K562 (cell line): ENCODE data around the gene ANGPTL7. TPM values are rescaled to one million over a fixed set of nuclear protein-coding genes. Genes with fewer than 3 reads are reported as not detected.

Source experiments
- ATAC-seq: fragments of 200-7000 bp; cut with Tn5 transposase; 3 replicates; pipeline ENCODE4 v1.9.1; 2020; ENCODE audit warnings: moderate library complexity
- BruUV-seq: library from RNA; stranded (reverse); fragments of 400-500 nt; replicated peaks from 2 replicates; lab custom pipeline; 2021; lab: Mats Ljungman, UMichigan
- CTCF ChIA-PET: fragments of 300-600 bp; formaldehyde crosslinking; extraction: SDS; loops from one replicate; lab custom pipeline; 2021; ENCODE audit warnings: low intra/inter-chr PET ratio; lab: Yijun Ruan, JAX
- POLR2A ChIA-PET: fragments of 300-600, 350-650 bp; sonication (Branson Sonifier 250); formaldehyde crosslinking; extraction: SDS; loops from one replicate; lab custom pipeline; 2021; ENCODE audit warnings: antibody characterized with exemption, inconsistent platforms; lab: Yijun Ruan, JAX
- DNase-seq, 4 experiments: peaks; one replicate each; pipeline versions ENCODE4 v3.0.0 to v3.0.0-alpha.2; 2011 to 2018; ENCODE audit warnings: low spot score in 3 of 4, mixed read lengths in 3 of 4; ENCODE audit errors: extremely low read depth in 1 of 4
- FAIRE-seq: peaks from 2 replicates; lab custom pipeline; 2011; peaks lifted over from hg19 to GRCh38; lab: Jason Lieb, UNC
- H2AFZ ChIP-seq: 2 replicates; pipeline ENCODE4 v1.6.0; 2011; ENCODE audit warnings: low read depth, low read length, control low read depth, inconsistent platforms
- H3K27ac ChIP-seq: fragments of 200-600 bp; 3 replicates; pipeline ENCODE4 v1.8.0; 2011; ENCODE audit warnings: low read depth, mild to moderate bottlenecking, control low read depth, inconsistent platforms, low read length, moderate library complexity, mixed read lengths; ENCODE audit errors: extremely low read depth
- H3K27me3 ChIP-seq, 2 experiments: fragments of 300-600 bp in 1 of 2; 2 replicates in 1 of 2; 3 replicates in 1 of 2; pipeline versions ENCODE4 v1.6.0 to v1.8.0; 2011; ENCODE audit warnings: inconsistent platforms in 2 of 2, low read length in 2 of 2, mild to moderate bottlenecking in 1 of 2, mixed read lengths in 1 of 2, moderate library complexity in 1 of 2; ENCODE audit not compliant: control insufficient read depth in 2 of 2, insufficient read depth in 2 of 2
- H3K36me3 ChIP-seq: fragments of 300-600 bp; 3 replicates; pipeline ENCODE4 v1.8.0; 2011; ENCODE audit warnings: mild to moderate bottlenecking, low read length, inconsistent platforms; ENCODE audit not compliant: control insufficient read depth, insufficient read depth
- H3K4me1 ChIP-seq, 2 experiments: fragments of 200-600 bp in 1 of 2; replicated peaks in 1 of 2; 2 replicates in 1 of 2; 3 replicates in 1 of 2; pipeline versions ENCODE4 v1.5.1 to v1.8.0; 2011; ENCODE audit warnings: inconsistent platforms in 2 of 2, low read length in 2 of 2, mild to moderate bottlenecking in 1 of 2, mixed read lengths in 1 of 2, moderate library complexity in 1 of 2; ENCODE audit not compliant: control insufficient read depth in 2 of 2, insufficient read depth in 2 of 2
- H3K4me2 ChIP-seq: 2 replicates; pipeline ENCODE4 v1.6.1; 2011; ENCODE audit warnings: low read length, control low read depth, inconsistent platforms, mixed read lengths; ENCODE audit not compliant: insufficient read depth
- H3K4me3 ChIP-seq: fragments of 200-600 bp; sonication (generic), shearing (Covaris generic); 2 replicates; pipeline ENCODE4 v1.5.1; 2016; ENCODE audit warnings: control low read depth, inconsistent platforms
- H3K79me2 ChIP-seq: fragments of 200-600 bp; 3 replicates; pipeline ENCODE4 v1.8.0; 2011; ENCODE audit warnings: low read length, inconsistent platforms; ENCODE audit not compliant: control insufficient read depth, insufficient read depth
- H3K9ac ChIP-seq, 2 experiments: 2 replicates each; pipeline versions ENCODE4 v1.6.0 to v1.6.1; 2011; ENCODE audit warnings: low read depth in 2 of 2, low read length in 2 of 2, control low read depth in 1 of 2, inconsistent platforms in 1 of 2, mild to moderate bottlenecking in 1 of 2, mixed read lengths in 1 of 2; ENCODE audit not compliant: insufficient read depth in 1 of 2
- H3K9me1 ChIP-seq: one replicate; pipeline ENCODE4 v1.6.0; 2011; ENCODE audit warnings: inconsistent platforms, mild to moderate bottlenecking, low read length, moderate library complexity; ENCODE audit not compliant: control insufficient read depth, insufficient read depth
- H3K9me3 ChIP-seq: replicated peaks from 2 replicates; pipeline ENCODE4 v1.5.1; 2011; ENCODE audit warnings: low read depth, low read length, inconsistent platforms; ENCODE audit not compliant: control insufficient read depth, insufficient read depth
- H4K20me1 ChIP-seq: replicated peaks from 2 replicates; pipeline ENCODE4 v1.6.1; 2011; ENCODE audit warnings: low read length, inconsistent platforms, mixed read lengths; ENCODE audit not compliant: control insufficient read depth, insufficient read depth
- ASH1L ChIP-seq: fragments of 450-650 bp; IDR thresholded peaks from 2 replicates; pipeline ENCODE4 v1.6.1; 2018; ENCODE audit warnings: borderline replicate concordance, mild to moderate bottlenecking, low read depth; ENCODE audit not compliant: partially characterized antibody
- DIDO1 ChIP-seq: fragments of 450-650 bp; IDR thresholded peaks from 2 replicates; pipeline ENCODE4 v1.6.1; 2016; ENCODE audit warnings: low read depth, missing biosample characterization, missing genetic modification characterization
- FOSL1 ChIP-seq: fragments of 200-800 bp; sonication (Bioruptor generic); conservative IDR thresholded peaks from 2 replicates; pipeline ENCODE4 v1.6.1; 2016; ENCODE audit warnings: missing genetic modification characterization, missing compliant biosample characterization
- FOXJ3 ChIP-seq: sonication (generic); formaldehyde crosslinking; IDR thresholded peaks from 2 replicates; pipeline ENCODE4 v1.4.0; 2020; ENCODE audit warnings: mild to moderate bottlenecking, missing genetic modification reagents
- FOXM1 ChIP-seq, 2 experiments: fragments of 450-650 bp in 1 of 2; sonication (generic) in 1 of 2; formaldehyde crosslinking in 1 of 2; IDR thresholded peaks; 2 replicates each; pipeline versions ENCODE4 v1.6.1 to v1.9.0; 2017 to 2022; ENCODE audit warnings: low read depth in 2 of 2, mild to moderate bottlenecking in 2 of 2, missing genetic modification reagents in 1 of 2, moderate library complexity in 1 of 2
- HNRNPK ChIP-seq: fragments of 200-400 bp; formaldehyde crosslinking; IDR thresholded peaks from one replicate; pipeline ENCODE4 v1.6.1; 2018; ENCODE audit warnings: mild to moderate bottlenecking, low read depth, low read length; ENCODE audit not compliant: poor library complexity, severe bottlenecking
- HNRNPUL1 ChIP-seq: fragments of 200-400 bp; formaldehyde crosslinking; IDR thresholded peaks from 2 replicates; pipeline ENCODE4 v1.6.1; 2017; ENCODE audit warnings: low read length
- MCM3 ChIP-seq: fragments of 450-650 bp; IDR thresholded peaks from 2 replicates; pipeline ENCODE4 v1.6.1; 2016
- MTF1 ChIP-seq: fragments of 250-450 bp; sonication (Bioruptor Pico); IDR thresholded peaks from 2 replicates; pipeline ENCODE4 v1.9.0; 2021; ENCODE audit warnings: moderate library complexity, mild to moderate bottlenecking, inconsistent platforms, borderline replicate concordance
- SNIP1 ChIP-seq: fragments of 450-650 bp; IDR thresholded peaks from 2 replicates; pipeline ENCODE4 v1.7.1; 2017; ENCODE audit warnings: low read depth, mild to moderate bottlenecking
- ZC3H8 ChIP-seq: fragments of 450-650 bp; IDR thresholded peaks from 2 replicates; pipeline ENCODE4 v1.6.1; 2017
- ZNF143 ChIP-seq: sonication (generic); formaldehyde crosslinking; IDR thresholded peaks from 2 replicates; pipeline ENCODE4 v1.9.0; 2022; ENCODE audit warnings: mild to moderate bottlenecking, missing genetic modification reagents
- ZNF408 ChIP-seq: fragments of 250-450 bp; sonication (Bioruptor Pico); IDR thresholded peaks from 2 replicates; pipeline ENCODE4 v1.4.0; 2020; ENCODE audit warnings: low read depth, mild to moderate bottlenecking, moderate library complexity
- ZNF589 ChIP-seq: fragments of 200-800 bp; sonication (Bioruptor generic); IDR thresholded peaks from 2 replicates; pipeline ENCODE4 v1.6.1; 2016; ENCODE audit warnings: low read depth, missing genetic modification characterization, missing compliant biosample characterization
- WGBS: fragments of 100-300 bp; shearing (Covaris generic); methylation state at CpG from one replicate; pipeline ENCODE4 v1.1.6; 2016; ENCODE audit warnings: low coverage, mixed read lengths; ENCODE audit not compliant: insufficient coverage; ENCODE audit errors: missing lambda C conversion rate; 5-methylcytosine and 5-hydroxymethylcytosine counted together
- in situ Hi-C: fragments of 300-500 bp; cut with MboI; formaldehyde crosslinking; loops from 4 replicates; pipeline ENCODE4 v1.15.0; 2018; ENCODE audit warnings: inconsistent platforms, mixed read lengths
- intact Hi-C: fragments of 100-400 bp; cut with micrococcal nuclease; formaldehyde crosslinking; loops from 2 replicates; pipeline ENCODE4 v1.14.2; 2022
- polyA plus RNA-seq, 8 experiments: library from polyadenylated mRNA; depleted of rRNA in 4 of 8; stranded (reverse) in 5 of 8; unstranded in 3 of 8; fragments of >200 nt; fragmentation: Nextera tagmentation in 2 of 8; fragmentation: Illumina TruSeq in 1 of 8; extraction: Ambion mirVana in 2 of 8; extraction: Trizol in 1 of 8; gene quantifications; 2 replicates each; pipeline versions ENCODE4 v1.2.1 to v1.2.3, GENCODE V29; 2011 to 2014; ENCODE audit warnings: inconsistent platforms in 1 of 8, missing spikeins in 1 of 8
- total RNA-seq, 7 experiments: library from RNA; depleted of rRNA in 6 of 7; stranded (reverse); fragments of >200 nt in 6 of 7; fragmentation: Illumina TruSeq in 2 of 7; extraction: Trizol in 2 of 7; gene quantifications; 2 replicates each; pipeline versions ENCODE4 v1.2.1 to v1.2.3, GENCODE V29; 2011 to 2021; ENCODE audit warnings: low replicate concordance in 1 of 7
- TF ChIP-seq, protein P1 (sequence below), 2 experiments: fragments of 250-450 bp in 1 of 2; fragments of 450-650 bp in 1 of 2; sonication (Bioruptor Pico) in 1 of 2; IDR thresholded peaks; 2 replicates each; pipeline versions ENCODE4 v1.6.1 to v1.8.0; 2016 to 2021; ENCODE audit warnings: mild to moderate bottlenecking in 2 of 2, moderate library complexity in 2 of 2, missing compliant biosample characterization in 1 of 2, missing genetic modification characterization in 1 of 2
- TF ChIP-seq, protein P2 (sequence below): sonication (generic); formaldehyde crosslinking; IDR thresholded peaks from 2 replicates; pipeline ENCODE4 v1.8.0; 2022; ENCODE audit warnings: mild to moderate bottlenecking, missing genetic modification reagents
- TF ChIP-seq, protein P3 (sequence below): sonication (generic); formaldehyde crosslinking; IDR thresholded peaks from 2 replicates; pipeline ENCODE4 v1.8.1; 2023; ENCODE audit warnings: mild to moderate bottlenecking, missing genetic modification reagents

ANGPTL7 gene
- total and polyA plus RNA-seq, 9 of the 15 experiments (the other 6 are each of a cell fraction or from before 2014, with no cell fraction given): not detected

DNA sequence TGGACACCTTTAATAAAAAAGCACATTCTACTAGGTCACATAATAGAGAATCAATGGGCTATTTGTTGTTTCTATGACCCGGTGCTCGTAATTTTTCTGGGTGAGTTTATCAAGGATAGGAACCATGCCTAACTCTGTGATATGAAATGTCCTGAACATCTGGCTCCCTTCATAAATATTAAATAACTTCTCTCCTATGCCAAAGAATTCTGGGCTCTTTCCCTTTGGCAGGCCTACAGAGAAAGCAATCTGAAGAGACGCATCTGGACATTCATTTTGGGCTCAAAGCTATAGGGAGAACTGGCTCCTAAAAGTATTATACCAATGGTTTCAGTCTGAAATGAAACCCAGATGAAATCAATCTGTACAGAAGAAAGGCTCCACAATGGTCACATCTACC is 38.8 kb upstream of the ANGPTL7 start:
- no peaks in the 10 kb centered on the region for H3K27me3 ChIP-seq
- H3K79me2 ChIP-seq: no peaks in the 10 kb centered on the region
- H3K9me3 ChIP-seq: no peaks in the 10 kb centered on the region
- no peak overlapping the region for H3K4me2 ChIP-seq
- H4K20me1 ChIP-seq: no peaks in the 10 kb centered on the region
- 96% methylated on average over 3 of the region's 3 CpGs for WGBS
- CTCF ChIA-PET: no interaction called here
- ATAC-seq (no peak), DNase-seq (no peak), FAIRE-seq (no peak)
- no peak overlapping the region for H2AFZ ChIP-seq
- H3K27ac ChIP-seq: no peak overlapping the region
- intact Hi-C loops (no loop called here), in situ Hi-C loops (no loop called here)
- H3K4me1 ChIP-seq: no peaks in the 10 kb centered on the region
- peaks cover 3% of the 10 kb centered on the region for H3K9me1 ChIP-seq
- H3K36me3 ChIP-seq: peaks cover 87% of the 10 kb centered on the region
- H3K4me3 ChIP-seq: no peak overlapping the region
- BruUV-seq: no TSS peak
- no peak overlapping the region for H3K9ac ChIP-seq
- POLR2A ChIA-PET: interaction anchor here (2.2 kb wide), 1 partner anchor 18 kb away, joined by 8 read pairs; no protein-coding TSS in a partner anchor
- TF ChIP-seq, protein P1, sequence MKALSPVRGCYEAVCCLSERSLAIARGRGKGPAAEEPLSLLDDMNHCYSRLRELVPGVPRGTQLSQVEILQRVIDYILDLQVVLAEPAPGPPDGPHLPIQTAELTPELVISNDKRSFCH (CRISPR knock-in tag; IDR thresholded peaks at IDR 0.05): no peak
- TF ChIP-seq, protein P1 (tag; IDR thresholded peaks at IDR 0.05): no peak
- no peak for TF ChIP-seq FOXJ3 (CRISPR knock-in tag)
- TF ChIP-seq SNIP1: no peak
- TF ChIP-seq ASH1L: no peak
- TF ChIP-seq MCM3: no peak
- no peak for TF ChIP-seq FOSL1 (tag)
- TF ChIP-seq, protein P2, sequence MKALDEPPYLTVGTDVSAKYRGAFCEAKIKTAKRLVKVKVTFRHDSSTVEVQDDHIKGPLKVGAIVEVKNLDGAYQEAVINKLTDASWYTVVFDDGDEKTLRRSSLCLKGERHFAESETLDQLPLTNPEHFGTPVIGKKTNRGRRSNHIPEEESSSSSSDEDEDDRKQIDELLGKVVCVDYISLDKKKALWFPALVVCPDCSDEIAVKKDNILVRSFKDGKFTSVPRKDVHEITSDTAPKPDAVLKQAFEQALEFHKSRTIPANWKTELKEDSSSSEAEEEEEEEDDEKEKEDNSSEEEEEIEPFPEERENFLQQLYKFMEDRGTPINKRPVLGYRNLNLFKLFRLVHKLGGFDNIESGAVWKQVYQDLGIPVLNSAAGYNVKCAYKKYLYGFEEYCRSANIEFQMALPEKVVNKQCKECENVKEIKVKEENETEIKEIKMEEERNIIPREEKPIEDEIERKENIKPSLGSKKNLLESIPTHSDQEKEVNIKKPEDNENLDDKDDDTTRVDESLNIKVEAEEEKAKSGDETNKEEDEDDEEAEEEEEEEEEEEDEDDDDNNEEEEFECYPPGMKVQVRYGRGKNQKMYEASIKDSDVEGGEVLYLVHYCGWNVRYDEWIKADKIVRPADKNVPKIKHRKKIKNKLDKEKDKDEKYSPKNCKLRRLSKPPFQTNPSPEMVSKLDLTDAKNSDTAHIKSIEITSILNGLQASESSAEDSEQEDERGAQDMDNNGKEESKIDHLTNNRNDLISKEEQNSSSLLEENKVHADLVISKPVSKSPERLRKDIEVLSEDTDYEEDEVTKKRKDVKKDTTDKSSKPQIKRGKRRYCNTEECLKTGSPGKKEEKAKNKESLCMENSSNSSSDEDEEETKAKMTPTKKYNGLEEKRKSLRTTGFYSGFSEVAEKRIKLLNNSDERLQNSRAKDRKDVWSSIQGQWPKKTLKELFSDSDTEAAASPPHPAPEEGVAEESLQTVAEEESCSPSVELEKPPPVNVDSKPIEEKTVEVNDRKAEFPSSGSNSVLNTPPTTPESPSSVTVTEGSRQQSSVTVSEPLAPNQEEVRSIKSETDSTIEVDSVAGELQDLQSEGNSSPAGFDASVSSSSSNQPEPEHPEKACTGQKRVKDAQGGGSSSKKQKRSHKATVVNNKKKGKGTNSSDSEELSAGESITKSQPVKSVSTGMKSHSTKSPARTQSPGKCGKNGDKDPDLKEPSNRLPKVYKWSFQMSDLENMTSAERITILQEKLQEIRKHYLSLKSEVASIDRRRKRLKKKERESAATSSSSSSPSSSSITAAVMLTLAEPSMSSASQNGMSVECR (CRISPR knock-in tag): no peak
- TF ChIP-seq ZNF589 (CRISPR knock-in tag): no peak
- no peak for TF ChIP-seq FOXM1 (IDR thresholded peaks at IDR 0.05; ENCODE audit: low read depth)
- no peak for TF ChIP-seq FOXM1 (CRISPR knock-in tag; IDR thresholded peaks at IDR 0.05; ENCODE audit: low read depth)
- no peak for TF ChIP-seq ZNF143 (CRISPR knock-in tag)
- no peak for TF ChIP-seq ZC3H8
- TF ChIP-seq ZNF408 (CRISPR knock-in tag): no peak
- TF ChIP-seq DIDO1: no peak
- no peak for TF ChIP-seq HNRNPK
- no peak for TF ChIP-seq HNRNPUL1
- TF ChIP-seq, protein P3, sequence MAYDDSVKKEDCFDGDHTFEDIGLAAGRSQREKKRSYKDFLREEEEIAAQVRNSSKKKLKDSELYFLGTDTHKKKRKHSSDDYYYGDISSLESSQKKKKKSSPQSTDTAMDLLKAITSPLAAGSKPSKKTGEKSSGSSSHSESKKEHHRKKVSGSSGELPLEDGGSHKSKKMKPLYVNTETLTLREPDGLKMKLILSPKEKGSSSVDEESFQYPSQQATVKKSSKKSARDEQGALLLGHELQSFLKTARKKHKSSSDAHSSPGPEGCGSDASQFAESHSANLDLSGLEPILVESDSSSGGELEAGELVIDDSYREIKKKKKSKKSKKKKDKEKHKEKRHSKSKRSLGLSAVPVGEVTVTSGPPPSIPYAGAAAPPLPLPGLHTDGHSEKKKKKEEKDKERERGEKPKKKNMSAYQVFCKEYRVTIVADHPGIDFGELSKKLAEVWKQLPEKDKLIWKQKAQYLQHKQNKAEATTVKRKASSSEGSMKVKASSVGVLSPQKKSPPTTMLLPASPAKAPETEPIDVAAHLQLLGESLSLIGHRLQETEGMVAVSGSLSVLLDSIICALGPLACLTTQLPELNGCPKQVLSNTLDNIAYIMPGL (CRISPR knock-in tag): no peak
- TF ChIP-seq MTF1 (CRISPR knock-in tag): no peak
